ENCODE data around the gene ATP5F1E.

GRCh38 chr20:58985656-58986055, 46.5 kb downstream of the ATP5F1E start:
- TF ChIP-seq CTCF (IDR thresholded peaks at IDR 0.05) (no peak), POLR2A (IDR thresholded peaks at IDR 0.05) (no peak)
